K562 (cell line): ENCODE data around the gene SLC26A2. TPM values are rescaled to one million over a fixed set of nuclear protein-coding genes. Genes with fewer than 3 reads are reported as not detected.

Source experiments
- ARID4B ChIP-seq: sonication (generic); formaldehyde crosslinking; IDR thresholded peaks from 2 replicates; pipeline ENCODE4 v1.8.0; 2022; ENCODE audit warnings: mild to moderate bottlenecking, missing genetic modification reagents
- BRD4 ChIP-seq: fragments of 200-600 bp; sonication (generic); IDR thresholded peaks from 2 replicates; pipeline ENCODE4 v1.6.1; 2017; ENCODE audit warnings: inconsistent platforms
- BRD9 ChIP-seq: fragments of 450-650 bp; IDR thresholded peaks from 2 replicates; pipeline ENCODE4 v1.6.1; 2018; ENCODE audit warnings: low read depth; ENCODE audit not compliant: partially characterized antibody
- CBFB ChIP-seq: sonication (generic); formaldehyde crosslinking; IDR thresholded peaks from 2 replicates; pipeline ENCODE4 v1.4.0; 2020; ENCODE audit warnings: mild to moderate bottlenecking, missing genetic modification reagents
- CC2D1A ChIP-seq: fragments of 450-650 bp; IDR thresholded peaks from 2 replicates; pipeline ENCODE4 v1.6.1; 2017; ENCODE audit warnings: mild to moderate bottlenecking
- ELK3 ChIP-seq: fragments of 450-650 bp; formaldehyde crosslinking; IDR thresholded peaks from 2 replicates; pipeline ENCODE4 v1.4.0; 2020; ENCODE audit warnings: mild to moderate bottlenecking
- ID3 ChIP-seq, 2 experiments: fragments of 250-450 bp in 1 of 2; fragments of 450-650 bp in 1 of 2; sonication (Bioruptor Pico) in 1 of 2; IDR thresholded peaks; 2 replicates each; pipeline versions ENCODE4 v1.6.1 to v1.8.0; 2016 to 2021; ENCODE audit warnings: mild to moderate bottlenecking in 2 of 2, moderate library complexity in 2 of 2, missing compliant biosample characterization in 1 of 2, missing genetic modification characterization in 1 of 2
- JUN ChIP-seq, 2 experiments: sonication (generic) in 1 of 2; formaldehyde crosslinking in 1 of 2; IDR thresholded peaks; 2 replicates each; pipeline versions ENCODE4 v1.6.1 to v1.8.0; 2012 to 2022; ENCODE audit warnings: borderline replicate concordance in 2 of 2, mild to moderate bottlenecking in 2 of 2, improper control_type of control experiment in 1 of 2, low read depth in 1 of 2, low read length in 1 of 2, missing genetic modification reagents in 1 of 2
- RB1 ChIP-seq: fragments of 450-650 bp; IDR thresholded peaks from 2 replicates; pipeline ENCODE4 v1.6.1; 2017; ENCODE audit warnings: low read depth, mild to moderate bottlenecking
- RBM25 ChIP-seq: fragments of 200-400 bp; formaldehyde crosslinking; IDR thresholded peaks from 2 replicates; pipeline ENCODE4 v1.6.1; 2018; ENCODE audit warnings: low read length, low read depth, moderate library complexity; ENCODE audit not compliant: severe bottlenecking
- SIN3A ChIP-seq, 2 experiments: fragments of 150-350 bp in 1 of 2; IDR thresholded peaks; 2 replicates each; pipeline ENCODE4 v1.6.1; 2011 to 2016; ENCODE audit warnings: borderline replicate concordance in 2 of 2, low read depth in 2 of 2, low read length in 2 of 2, mild to moderate bottlenecking in 2 of 2, moderate library complexity in 2 of 2; ENCODE audit not compliant: control insufficient read depth in 1 of 2
- SMAD4 ChIP-seq: fragments of 250-450 bp; sonication (Bioruptor Pico); conservative IDR thresholded peaks from 2 replicates; pipeline ENCODE4 v1.8.0; 2021; ENCODE audit warnings: inconsistent platforms, mild to moderate bottlenecking, moderate library complexity
- SP1 ChIP-seq: sonication (generic); formaldehyde crosslinking; IDR thresholded peaks from 2 replicates; pipeline ENCODE4 v1.8.1; 2022; ENCODE audit warnings: mild to moderate bottlenecking, missing genetic modification reagents
- UBTF ChIP-seq, 2 experiments: IDR thresholded peaks; 2 replicates each; pipeline ENCODE4 v1.6.1; 2012; ENCODE audit warnings: improper control_type of control experiment in 2 of 2, low read depth in 2 of 2, low read length in 2 of 2, borderline replicate concordance in 1 of 2
- ZBTB43 ChIP-seq: sonication (generic); formaldehyde crosslinking; IDR thresholded peaks from 2 replicates; pipeline ENCODE4 v1.8.0; 2023; ENCODE audit warnings: mild to moderate bottlenecking, missing genetic modification reagents
- polyA plus RNA-seq, 8 experiments: library from polyadenylated mRNA; depleted of rRNA in 4 of 8; stranded (reverse) in 5 of 8; unstranded in 3 of 8; fragments of >200 nt; fragmentation: Nextera tagmentation in 2 of 8; fragmentation: Illumina TruSeq in 1 of 8; extraction: Ambion mirVana in 2 of 8; extraction: Trizol in 1 of 8; gene quantifications; 2 replicates each; pipeline versions ENCODE4 v1.2.1 to v1.2.3, GENCODE V29; 2011 to 2014; ENCODE audit warnings: inconsistent platforms in 1 of 8, missing spikeins in 1 of 8
- total RNA-seq, 7 experiments: library from RNA; depleted of rRNA in 6 of 7; stranded (reverse); fragments of >200 nt in 6 of 7; fragmentation: Illumina TruSeq in 2 of 7; extraction: Trizol in 2 of 7; gene quantifications; 2 replicates each; pipeline versions ENCODE4 v1.2.1 to v1.2.3, GENCODE V29; 2011 to 2021; ENCODE audit warnings: low replicate concordance in 1 of 7

Gene SLC26A2
- total and polyA plus RNA-seq, 9 of the 15 experiments (the other 6 are each of a cell fraction or from before 2014, with no cell fraction given), result 1.1 to 6.3 (median 3.6) TPM

GRCh38 chr5:150000990-150001659, 40.6 kb downstream of the SLC26A2 start (continued):
- TF ChIP-seq RB1 (0 out of 2 replicates have a peak, but pooled peaks have one; percentile 13), ZBTB43 (CRISPR knock-in tag) (0 out of 2 replicates have a peak, but pooled peaks have one; percentile 5), CC2D1A (no peak), RBM25 (peak; percentile 79), ELK3 (CRISPR knock-in tag) (no peak), SP1 (CRISPR knock-in tag) (0 out of 2 replicates have a peak, but pooled peaks have one; percentile 8), ARID4B (CRISPR knock-in tag) (peak; percentile 75; the same call in 1 of the 2 replicates), SIN3A (IDR thresholded peaks at IDR 0.05; ENCODE audit: borderline replicate concordance in 2 of 2, control insufficient read depth in 1 of 2, low read depth in 2 of 2, low read length in 2 of 2) (0 out of 4 replicates have a peak, but pooled peaks of 1 of the 2 experiments have one; percentile 36), ID3 (CRISPR knock-in tag; IDR thresholded peaks at IDR 0.05) (no peak), ID3 (tag; IDR thresholded peaks at IDR 0.05) (no peak), CBFB (CRISPR knock-in tag) (no peak), SMAD4 (CRISPR knock-in tag) (0 out of 2 replicates have a peak, but pooled peaks have one; percentile 32), UBTF (IDR thresholded peaks at IDR 0.05; ENCODE audit: borderline replicate concordance in 1 of 2, low read depth in 2 of 2, low read length in 2 of 2) (0 out of 4 replicates have a peak, but pooled peaks of 1 of the 2 experiments have one; percentile 65), JUN (IDR thresholded peaks at IDR 0.05; ENCODE audit: borderline replicate concordance, low read depth, low read length) (no peak), JUN (CRISPR knock-in tag; IDR thresholded peaks at IDR 0.05; ENCODE audit: borderline replicate concordance) (0 out of 2 replicates have a peak, but pooled peaks have one; percentile 42), BRD9 (peak; percentile 61), BRD4 (0 out of 2 replicates have a peak, but pooled peaks have one; percentile 16)
